Testis (tissue), 2 donors: ENCODE measurements around the gene ABCB11.

Experiments used
- POLR2A ChIP-seq: fragments of 450-650 bp; IDR thresholded peaks from one replicate; pipeline ENCODE4 v1.6.1; 2017; ENCODE audit warnings: antibody characterized with exemption, mild to moderate bottlenecking, moderate library complexity
- TF ChIP-seq, protein P1 (sequence below), 3 experiments: fragments of 450-650 bp in 2 of 3; fragments of 200-600 bp in 1 of 3; sonication (generic) in 1 of 3; IDR thresholded peaks; one replicate each; pipeline ENCODE4 v1.5.1; 2016 to 2019; ENCODE audit warnings: antibody characterized with exemption in 3 of 3, mild to moderate bottlenecking in 2 of 3, moderate library complexity in 1 of 3

DNA sequence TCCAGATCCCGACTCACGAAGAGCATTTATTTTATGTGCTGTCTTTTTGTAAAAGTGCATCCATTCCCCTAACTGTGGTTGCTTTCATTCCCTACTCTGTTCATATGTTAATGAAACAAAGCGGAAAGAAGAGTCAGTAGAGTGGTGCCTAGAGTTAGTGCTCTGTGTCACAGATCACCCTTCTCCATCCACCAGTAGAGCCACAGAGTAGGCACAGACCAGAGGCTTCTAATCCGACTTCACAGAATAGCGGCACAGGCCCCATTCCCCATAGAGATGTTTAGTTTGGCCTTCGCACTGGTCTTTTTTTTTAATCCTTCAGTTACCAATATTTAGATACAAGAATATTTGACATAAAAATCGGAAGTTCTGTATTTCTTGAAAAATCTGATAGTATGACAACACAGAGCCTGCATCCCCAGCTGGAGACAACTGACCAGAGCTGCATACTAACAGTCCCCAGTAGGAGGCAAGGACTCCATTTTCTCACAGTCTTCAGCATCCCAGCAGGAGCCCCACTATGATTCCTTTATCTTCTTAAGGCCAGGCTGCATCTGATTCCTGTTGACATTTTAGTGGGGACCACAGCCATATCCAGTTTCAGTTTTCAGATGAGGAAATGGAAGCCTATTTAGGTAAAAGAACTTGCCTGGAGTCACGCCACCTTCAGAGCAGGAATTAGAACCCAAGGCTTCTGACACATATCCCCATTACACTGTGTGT, 123.0 kb downstream of the ABCB11 start:
- no peak for TF ChIP-seq POLR2A
- TF ChIP-seq, protein P1, sequence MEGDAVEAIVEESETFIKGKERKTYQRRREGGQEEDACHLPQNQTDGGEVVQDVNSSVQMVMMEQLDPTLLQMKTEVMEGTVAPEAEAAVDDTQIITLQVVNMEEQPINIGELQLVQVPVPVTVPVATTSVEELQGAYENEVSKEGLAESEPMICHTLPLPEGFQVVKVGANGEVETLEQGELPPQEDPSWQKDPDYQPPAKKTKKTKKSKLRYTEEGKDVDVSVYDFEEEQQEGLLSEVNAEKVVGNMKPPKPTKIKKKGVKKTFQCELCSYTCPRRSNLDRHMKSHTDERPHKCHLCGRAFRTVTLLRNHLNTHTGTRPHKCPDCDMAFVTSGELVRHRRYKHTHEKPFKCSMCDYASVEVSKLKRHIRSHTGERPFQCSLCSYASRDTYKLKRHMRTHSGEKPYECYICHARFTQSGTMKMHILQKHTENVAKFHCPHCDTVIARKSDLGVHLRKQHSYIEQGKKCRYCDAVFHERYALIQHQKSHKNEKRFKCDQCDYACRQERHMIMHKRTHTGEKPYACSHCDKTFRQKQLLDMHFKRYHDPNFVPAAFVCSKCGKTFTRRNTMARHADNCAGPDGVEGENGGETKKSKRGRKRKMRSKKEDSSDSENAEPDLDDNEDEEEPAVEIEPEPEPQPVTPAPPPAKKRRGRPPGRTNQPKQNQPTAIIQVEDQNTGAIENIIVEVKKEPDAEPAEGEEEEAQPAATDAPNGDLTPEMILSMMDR (IDR thresholded peaks at IDR 0.05) = no peak
